Nephron progenitor cell (in vitro differentiated cells): Measurements from ENCODE around the gene LEMD2.

ENCODE experiments used
- DNase-seq: peaks from one replicate; pipeline ENCODE4 v3.0.0; 2021
- H3K27ac Mint-ChIP-seq: 2 replicates; pipeline ENCODE4 v1.8.0; 2021; ENCODE audit warnings: mild to moderate bottlenecking, moderate library complexity, mixed read lengths
- H3K27me3 Mint-ChIP-seq: 2 replicates; pipeline ENCODE4 v1.8.0; 2021; ENCODE audit warnings: mild to moderate bottlenecking, low read depth, mixed read lengths; ENCODE audit not compliant: poor library complexity
- H3K36me3 Mint-ChIP-seq: 2 replicates; pipeline ENCODE4 v1.8.0; 2021; ENCODE audit warnings: low read depth, mixed read lengths
- H3K4me1 Mint-ChIP-seq: 2 replicates; pipeline ENCODE4 v1.8.0; 2021; ENCODE audit warnings: mixed read lengths
- H3K4me3 Mint-ChIP-seq: 2 replicates; pipeline ENCODE4 v1.8.0; 2021; ENCODE audit warnings: mild to moderate bottlenecking, moderate library complexity, mixed read lengths
- H3K9me3 Mint-ChIP-seq: 2 replicates; pipeline ENCODE4 v1.8.0; 2021; ENCODE audit warnings: mild to moderate bottlenecking, moderate library complexity, mixed read lengths
- CTCF ChIP-seq: fragments of 200-600 bp; sonication (generic); IDR thresholded peaks from 2 replicates; pipeline ENCODE4 v1.5.0; 2021; ENCODE audit warnings: antibody characterized with exemption

LEMD2 gene

GRCh38 chr6:33721508-33721907 is 67.4 kb downstream of the LEMD2 start:
- peaks cover 73% of the 10 kb centered on the region for H3K27me3 Mint-ChIP-seq
- no peaks in the 10 kb centered on the region for H3K9me3 Mint-ChIP-seq
- H3K36me3 Mint-ChIP-seq = peaks cover 30% of the 10 kb centered on the region
- H3K4me1 Mint-ChIP-seq = peaks cover 30% of the 10 kb centered on the region
- DNase-seq = no peak
- H3K27ac Mint-ChIP-seq = no peak overlapping the region
- TF ChIP-seq CTCF = no peak
- no peak overlapping the region for H3K4me3 Mint-ChIP-seq
